Lower leg skin (tissue), 3 donors: ENCODE results near the gene ANKH.

Experiments
- CTCF ChIP-seq, 3 donors: fragments of 450-650 bp; IDR thresholded peaks; one replicate each; pipeline ENCODE4 v1.5.1; 2016; ENCODE audit warnings: antibody characterized with exemption in 3 of 3, mild to moderate bottlenecking in 3 of 3, moderate library complexity in 2 of 3
- POLR2A ChIP-seq, 2 donors: fragments of 450-650 bp; IDR thresholded peaks; one replicate each; pipeline ENCODE4 v1.6.1; 2016 to 2017; ENCODE audit warnings: antibody characterized with exemption in 2 of 2, mild to moderate bottlenecking in 1 of 2, moderate library complexity in 1 of 2

- TF ChIP-seq CTCF (IDR thresholded peaks at IDR 0.05) (no peak), POLR2A (IDR thresholded peaks at IDR 0.05) (no peak)
Observed at GRCh38 chr5:14673443-14673842, 198.1 kb downstream of the ANKH start.
